HG03139 (cell line): Measurements from ENCODE around the gene FAM228A.
A peak's percentile ranks its signal among the peaks of the same experiment; 100 is the strongest.
"Not testable (repeated sequence)": the region's sequence is repeated elsewhere in the genome, so short reads cannot be mapped to it uniquely, and the experiment has no call there.

Experiments used
- ATAC-seq: cut with Tn5 transposase; IDR thresholded peaks from one replicate; pipeline ENCODE4 v1.9.1; 2021; ENCODE audit not compliant: unreplicated experiment

FAM228A gene

DNA sequence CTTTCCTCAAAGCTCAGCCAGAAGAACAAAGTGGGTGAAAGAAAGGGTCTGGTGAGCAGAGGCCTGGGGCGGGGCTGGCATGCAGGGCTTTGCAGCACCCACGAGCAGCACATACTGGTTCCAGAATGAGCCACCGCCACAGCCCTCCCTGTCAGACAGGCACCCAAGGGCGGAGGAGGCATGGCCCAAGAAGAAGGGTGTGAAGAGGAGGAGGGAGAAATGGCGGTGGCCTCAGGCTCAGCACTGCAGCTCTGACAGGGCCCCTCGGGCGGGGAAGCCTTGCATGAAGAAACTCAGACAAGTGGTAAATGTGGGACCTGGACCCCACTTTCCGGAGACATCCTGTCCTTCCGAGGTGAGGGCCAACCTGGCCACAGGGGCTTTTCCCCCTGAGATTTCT lies 15.7 kb downstream of the FAM228A start:
- no peak for ATAC-seq

GRCh38 chr2:24191156-24191555 lies 16.3 kb downstream of the FAM228A start:
- no peak for ATAC-seq

DNA sequence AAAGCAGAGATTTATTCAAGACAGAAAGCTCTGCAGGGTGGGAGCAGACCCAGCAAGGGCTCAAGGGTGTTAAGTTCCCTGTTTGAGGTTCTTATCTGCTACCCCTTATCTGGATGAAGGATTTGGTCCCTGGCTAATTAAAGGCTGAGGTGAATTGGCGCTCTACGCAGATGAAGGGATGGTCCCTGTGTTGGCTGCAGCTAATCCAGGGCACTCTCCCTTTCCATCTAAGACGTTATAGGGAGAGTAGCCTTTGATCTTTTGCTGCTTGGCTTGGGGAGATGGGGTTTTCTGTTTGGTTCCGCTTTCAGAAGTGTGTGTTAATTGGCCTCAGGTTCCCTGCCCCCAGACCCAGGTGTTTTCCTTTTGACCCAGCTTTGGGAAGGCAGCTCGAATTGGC lies 17.0 kb downstream of the FAM228A start:
- no peak for ATAC-seq

GRCh38 chr2:24197213-24197612 lies 22.4 kb downstream of the FAM228A start:
- not testable (repeated sequence) for ATAC-seq

- no peak for ATAC-seq
Measured at GRCh38 chr2:24199968-24200590, 25.2 kb downstream of the FAM228A start.

GRCh38 chr2:24200799-24201198 lies 25.9 kb downstream of the FAM228A start:
- no peak for ATAC-seq

GRCh38 chr2:24203029-24203786 lies 28.4 kb downstream of the FAM228A start:
- no peak for ATAC-seq

DNA sequence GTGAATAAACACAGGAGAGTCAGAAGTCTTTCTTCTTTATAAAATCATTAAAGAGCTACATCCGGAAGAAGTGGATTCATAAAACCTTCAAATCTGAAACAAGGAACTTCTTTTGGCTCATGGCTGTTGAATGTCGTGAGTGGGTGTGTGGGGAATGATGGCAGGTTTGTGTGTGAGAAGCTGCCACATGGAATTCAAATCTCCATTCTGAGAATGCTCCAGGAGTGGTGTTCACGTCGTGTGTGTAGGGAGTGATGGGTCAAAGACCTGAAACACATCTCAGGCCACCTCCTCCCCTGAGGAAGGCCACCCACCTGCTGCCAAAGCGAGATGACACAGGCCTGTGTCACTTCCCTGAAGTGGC lies 28.9 kb downstream of the FAM228A start:
- ATAC-seq = no peak

- ATAC-seq = no peak
Measured at GRCh38 chr2:24204505-24204904, 29.7 kb downstream of the FAM228A start.

DNA sequence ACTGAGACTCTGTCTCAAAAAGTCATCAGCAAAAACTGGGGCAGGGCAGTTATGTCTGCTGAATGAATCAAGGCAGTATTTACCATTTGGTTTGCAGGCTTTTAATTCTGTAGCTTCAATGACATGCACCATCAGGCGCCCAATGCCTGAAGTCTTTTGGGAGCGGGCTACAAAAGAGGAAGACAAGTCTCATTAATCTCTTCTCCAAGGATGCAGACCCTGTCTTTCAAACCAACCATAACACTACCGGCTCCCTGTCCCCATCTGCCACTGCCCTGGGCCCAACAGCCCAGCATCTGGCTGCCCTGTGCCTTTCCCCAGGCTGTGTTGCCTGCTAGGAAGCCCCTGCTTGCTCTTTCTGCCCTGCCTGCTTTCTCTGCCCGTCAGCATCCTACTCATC lies 30.3 kb downstream of the FAM228A start:
- ATAC-seq = no peak

DNA sequence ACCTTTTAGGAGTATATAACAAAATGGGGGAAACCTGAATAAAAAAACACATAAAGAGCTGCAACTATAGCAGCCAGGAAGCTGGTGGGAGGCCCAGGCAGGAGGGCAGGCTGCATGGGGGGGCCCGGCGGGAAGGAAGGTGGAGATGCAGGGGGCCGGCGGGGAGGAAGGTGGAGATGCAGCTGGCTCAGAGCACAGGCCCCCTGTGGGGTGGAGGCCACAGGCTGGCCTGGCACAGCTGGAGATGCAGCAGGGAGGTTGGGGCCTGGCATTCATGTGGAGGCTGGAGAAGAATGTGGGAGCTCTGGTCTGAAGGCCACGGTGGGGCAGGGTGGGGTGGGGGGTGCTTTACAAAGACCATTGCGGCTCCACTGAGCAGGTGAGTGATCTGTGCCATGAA lies 31.4 kb downstream of the FAM228A start:
- no peak for ATAC-seq

DNA sequence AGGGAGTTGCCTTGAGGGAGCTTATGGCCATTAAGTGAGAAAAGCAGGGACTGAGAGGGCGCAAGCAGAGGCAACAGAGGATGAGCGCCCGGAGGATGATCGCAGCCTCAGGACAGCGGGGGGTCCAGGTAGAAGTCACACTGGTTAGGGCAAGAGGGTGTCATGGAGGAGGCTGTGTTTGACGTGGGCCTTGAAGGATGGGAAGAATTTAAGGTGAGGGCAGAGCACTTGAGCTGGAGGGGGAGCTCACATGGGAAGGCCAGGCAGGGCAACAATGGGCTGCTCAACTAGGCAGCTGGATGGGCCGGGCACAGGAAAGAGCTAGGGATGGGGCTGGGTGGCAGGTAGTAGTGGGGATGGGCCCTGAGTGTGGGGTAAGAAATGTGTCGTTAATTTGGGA lies 31.9 kb downstream of the FAM228A start:
- no peak for ATAC-seq

DNA sequence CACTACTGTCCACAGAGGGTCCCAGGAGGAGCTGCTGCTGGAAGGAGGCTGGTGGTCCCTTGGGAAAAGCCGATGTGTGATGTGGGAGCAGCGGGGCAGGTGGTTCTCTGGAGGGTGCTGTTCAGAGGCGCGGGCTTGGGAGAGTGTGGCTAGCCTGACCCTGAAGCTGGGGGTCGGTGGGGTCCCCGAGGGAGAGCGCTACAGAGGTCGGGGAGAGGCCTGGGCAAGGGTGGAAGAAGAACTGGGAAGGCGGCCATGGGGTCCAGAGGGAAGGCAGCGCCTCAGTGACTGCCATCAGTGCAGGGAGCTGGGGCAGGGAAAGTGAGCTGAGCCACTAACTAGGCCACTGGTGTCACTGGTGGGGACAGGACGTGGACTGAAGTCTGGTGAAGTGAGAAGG lies 32.5 kb downstream of the FAM228A start:
- no peak for ATAC-seq

GRCh38 chr2:24208490-24208889 lies 33.6 kb downstream of the FAM228A start:
- no peak for ATAC-seq

DNA sequence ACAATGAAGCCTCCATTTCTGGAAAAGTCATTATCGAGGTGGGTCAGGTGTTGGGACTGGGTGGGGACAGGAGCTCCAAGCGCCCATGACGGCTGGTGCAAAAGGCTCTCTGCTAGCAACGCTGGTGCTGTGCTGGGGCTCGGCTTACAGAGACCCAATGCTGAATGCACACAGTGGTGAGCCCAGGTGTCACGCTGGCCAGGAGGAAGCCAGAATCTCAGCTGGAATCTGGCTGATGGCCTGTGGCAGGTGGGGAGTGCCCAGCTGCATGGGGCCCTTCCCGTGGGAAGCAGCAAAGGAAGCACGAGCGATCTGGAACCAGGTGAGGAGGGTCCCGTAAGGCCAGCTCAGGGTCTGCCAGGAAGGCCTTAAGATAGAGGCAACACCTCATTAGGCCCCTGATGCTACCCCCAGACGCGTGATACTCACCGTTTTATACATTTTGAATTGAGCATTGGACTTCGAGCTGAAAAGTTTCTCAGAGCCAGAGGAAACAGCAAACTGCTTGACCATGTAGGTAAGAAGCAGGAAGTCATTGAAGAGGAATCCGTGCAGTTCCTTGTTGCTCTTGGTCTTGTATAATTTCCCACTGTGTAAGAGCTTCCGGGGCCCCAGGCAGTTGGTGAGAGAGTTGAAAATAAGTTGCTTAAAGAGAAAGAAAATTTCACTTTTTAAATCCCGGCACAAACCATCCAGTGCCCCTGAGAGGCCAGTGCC lies 34.7 kb downstream of the FAM228A start:
- ATAC-seq = no peak

DNA sequence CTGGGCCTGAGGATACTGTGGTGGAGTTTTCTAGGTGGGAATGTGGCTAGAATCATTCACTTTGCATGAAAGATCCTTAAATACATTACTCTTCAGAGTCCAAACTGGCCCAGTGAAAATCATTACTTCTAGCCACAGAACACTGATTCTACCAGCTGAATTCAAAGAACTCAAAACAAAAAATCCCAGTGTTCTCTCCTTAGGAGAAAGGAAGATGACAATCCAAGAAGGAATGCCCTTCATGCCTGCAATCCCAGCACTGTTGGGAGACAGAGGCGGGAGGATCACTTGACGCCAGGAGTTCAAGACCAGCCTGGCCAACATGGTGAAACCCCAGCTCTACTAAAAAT lies 35.2 kb downstream of the FAM228A start:
- no peak for ATAC-seq

GRCh38 chr2:24210723-24211122 lies 35.9 kb downstream of the FAM228A start:
- ATAC-seq = no peak

DNA sequence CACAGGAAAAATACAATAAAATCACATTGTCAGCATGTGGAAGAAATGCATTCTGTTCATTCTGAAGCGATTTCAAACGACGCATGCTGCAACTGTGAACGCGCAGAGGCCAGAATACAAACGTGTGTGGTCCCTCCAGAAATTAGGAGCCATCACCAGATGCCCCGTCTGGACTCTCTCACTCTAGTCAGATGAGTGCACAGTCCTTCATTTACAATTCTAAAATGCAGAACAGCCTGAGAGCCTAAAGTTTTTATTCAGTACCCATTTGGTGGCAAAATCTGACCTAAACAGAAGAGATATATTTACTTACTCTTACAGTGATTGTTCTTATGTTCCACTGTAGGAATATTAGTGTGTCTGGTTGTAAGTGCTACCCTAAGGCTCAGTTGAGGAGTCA lies 36.6 kb downstream of the FAM228A start:
- no peak for ATAC-seq

- ATAC-seq = peak; percentile 88
Measured at GRCh38 chr2:24214880-24215279, 40.0 kb downstream of the FAM228A start.

DNA sequence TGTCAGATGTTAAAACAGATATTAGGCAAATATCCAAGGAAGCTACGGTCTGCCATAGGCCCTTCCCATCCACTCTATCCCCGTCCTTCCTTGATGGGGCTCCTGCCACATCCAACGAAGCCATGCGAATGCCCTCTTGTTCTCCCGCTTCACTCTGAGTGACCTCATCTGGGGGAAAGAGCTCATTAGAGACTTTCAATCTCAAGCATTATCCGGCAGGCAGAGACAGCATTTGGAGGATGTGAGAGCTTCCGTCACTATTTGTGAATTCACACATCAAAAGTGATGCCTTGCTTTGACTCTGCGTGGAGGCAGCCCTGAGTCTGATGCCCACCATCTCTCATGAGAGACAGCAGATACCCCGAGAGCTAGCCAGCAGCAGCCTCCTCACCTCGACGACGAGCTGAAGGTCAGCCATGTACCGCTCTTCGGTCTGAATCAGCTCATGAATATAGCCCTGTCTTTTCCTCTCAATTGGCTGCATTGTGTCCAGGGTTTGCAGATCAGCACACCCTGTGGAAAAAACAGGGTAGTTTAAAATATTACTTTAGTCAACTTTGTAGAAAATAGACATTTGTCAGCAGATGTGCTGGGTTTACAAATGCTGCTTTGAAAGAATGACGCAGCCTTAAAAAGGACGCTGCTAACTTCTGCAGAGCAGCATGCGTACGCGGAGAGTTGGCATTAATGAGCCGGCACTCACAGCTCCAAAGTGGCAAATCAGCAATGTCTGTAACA lies 45.9 kb downstream of the FAM228A start:
- no peak for ATAC-seq

DNA sequence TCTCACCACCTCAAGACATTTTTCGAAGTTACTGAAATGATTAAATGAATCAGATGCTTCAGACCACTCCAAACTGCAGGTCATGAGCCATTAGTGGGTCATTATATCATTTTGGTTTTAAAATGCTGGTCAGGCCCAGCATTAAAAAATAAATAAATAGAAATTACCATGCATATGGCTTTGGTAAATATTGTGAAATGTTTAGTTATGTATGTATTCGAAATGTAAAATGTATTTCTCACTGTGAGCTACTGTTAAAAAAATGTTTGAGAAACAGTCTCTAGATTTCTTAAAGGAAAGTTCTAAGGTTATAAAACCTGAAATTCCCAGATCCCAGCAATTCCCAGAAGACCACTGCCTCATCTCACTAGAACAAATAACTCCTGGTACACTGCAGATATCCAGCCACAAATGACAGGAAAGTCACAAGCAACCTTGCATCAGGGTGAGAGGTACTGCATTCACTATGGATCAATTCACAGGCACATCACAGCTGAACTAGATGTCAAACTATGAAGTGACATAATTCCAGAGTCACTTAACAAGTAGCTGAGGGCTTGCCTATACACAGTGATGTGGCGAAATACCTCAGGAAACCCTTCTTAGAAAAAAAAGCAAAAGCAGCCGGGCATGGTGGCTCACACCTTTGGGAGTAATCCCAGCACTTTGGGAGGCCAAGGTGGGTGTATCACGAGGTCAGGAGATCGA lies 46.6 kb downstream of the FAM228A start:
- no peak for ATAC-seq
